Transverse colon (tissue), 4 donors: ENCODE results near the gene GALNT17. TPM values are rescaled to one million over a fixed set of nuclear protein-coding genes. Genes with fewer than 3 reads are reported as not detected.

Source experiments
- DNase-seq: peaks from one replicate; pipeline ENCODE4 v3.0.0-alpha.2; 2019
- H3K27ac ChIP-seq, 4 donors: fragments of 200-600 bp; sonication (generic); 2 replicates each; pipeline ENCODE4 v1.5.1; 2016 to 2018; ENCODE audit warnings: inconsistent platforms in 4 of 4
- H3K27me3 ChIP-seq: fragments of 200-600 bp; sonication (generic); 2 replicates; pipeline ENCODE4 v1.5.1; 2017; ENCODE audit warnings: inconsistent platforms
- H3K36me3 ChIP-seq, 4 donors: fragments of 200-600 bp; sonication (generic); 2 replicates each; pipeline ENCODE4 v1.5.1; 2017 to 2019; ENCODE audit warnings: inconsistent platforms in 4 of 4
- H3K4me1 ChIP-seq, 4 donors: fragments of 200-600 bp; sonication (generic); 2 replicates each; pipeline ENCODE4 v1.5.1; 2017 to 2020; ENCODE audit warnings: inconsistent platforms in 4 of 4
- H3K4me3 ChIP-seq, 4 donors: fragments of 200-600 bp; sonication (generic); 1 replicate in 1 of 4; 2 replicates in 3 of 4; pipeline versions ENCODE4 v1.5.1 to v1.6.1; 2017 to 2019; ENCODE audit warnings: inconsistent platforms in 4 of 4
- H3K9me3 ChIP-seq, 2 donors: fragments of 200-600 bp; sonication (generic); 2 replicates each; pipeline ENCODE4 v1.5.1; 2017 to 2019; ENCODE audit warnings: inconsistent platforms in 2 of 2
- EP300 ChIP-seq: sonication (generic); formaldehyde crosslinking; IDR thresholded peaks from one replicate; pipeline ENCODE4 v1.6.1; 2017; ENCODE audit warnings: antibody characterized with exemption, low read depth
- POLR2A ChIP-seq: fragments of 450-650 bp; IDR thresholded peaks from one replicate; pipeline ENCODE4 v1.6.1; 2016; ENCODE audit warnings: antibody characterized with exemption, mild to moderate bottlenecking, moderate library complexity
- POLR2AphosphoS5 ChIP-seq, 3 donors: sonication (generic); formaldehyde crosslinking; IDR thresholded peaks; one replicate each; pipeline ENCODE4 v1.6.1; 2016; ENCODE audit warnings: antibody characterized with exemption in 3 of 3
- WGBS, 2 donors: methylation state at CpG; one replicate each; pipeline ENCODE4 v1.1.5; 2018; ENCODE audit warnings: low coverage in 1 of 2; 5-methylcytosine and 5-hydroxymethylcytosine counted together
- in situ Hi-C, 4 donors: fragments of 200-750 bp; cut with MboI; loops; one replicate each; pipeline versions ENCODE4 v1.15.0 to v1.15.1; 2017; ENCODE audit warnings: low sequenced_read_pairs in 3 of 4, low pct_ligation_motif_present in 1 of 4, low pct_unique_long_range_greater_than_20kb in 1 of 4
- intact Hi-C: fragments of 100-400 bp; cut with DNase I; formaldehyde crosslinking; loops from one replicate; pipeline ENCODE4 v1.15.1; 2023; ENCODE audit warnings: low total_unique reads
- total RNA-seq, 4 donors: library from RNA; depleted of rRNA; stranded (reverse); fragments of >200 nt; gene quantifications; one replicate each; pipeline ENCODE4 v1.1.0, GENCODE V29; 2016
- TF ChIP-seq, protein P1 (sequence below), 5 experiments: fragments of 200-600 bp in 3 of 5; fragments of 450-650 bp in 2 of 5; sonication (generic) in 3 of 5; IDR thresholded peaks; 1 replicate in 2 of 5; 2 replicates in 3 of 5; pipeline ENCODE4 v1.5.1; 2016 to 2017; ENCODE audit warnings: antibody characterized with exemption in 5 of 5, inconsistent platforms in 3 of 5, mild to moderate bottlenecking in 2 of 5, moderate library complexity in 1 of 5

The GALNT17 gene
- total RNA-seq, 4 donors from 2014 or later = 2.6 to 6.6 (median 5.7) TPM

DNA sequence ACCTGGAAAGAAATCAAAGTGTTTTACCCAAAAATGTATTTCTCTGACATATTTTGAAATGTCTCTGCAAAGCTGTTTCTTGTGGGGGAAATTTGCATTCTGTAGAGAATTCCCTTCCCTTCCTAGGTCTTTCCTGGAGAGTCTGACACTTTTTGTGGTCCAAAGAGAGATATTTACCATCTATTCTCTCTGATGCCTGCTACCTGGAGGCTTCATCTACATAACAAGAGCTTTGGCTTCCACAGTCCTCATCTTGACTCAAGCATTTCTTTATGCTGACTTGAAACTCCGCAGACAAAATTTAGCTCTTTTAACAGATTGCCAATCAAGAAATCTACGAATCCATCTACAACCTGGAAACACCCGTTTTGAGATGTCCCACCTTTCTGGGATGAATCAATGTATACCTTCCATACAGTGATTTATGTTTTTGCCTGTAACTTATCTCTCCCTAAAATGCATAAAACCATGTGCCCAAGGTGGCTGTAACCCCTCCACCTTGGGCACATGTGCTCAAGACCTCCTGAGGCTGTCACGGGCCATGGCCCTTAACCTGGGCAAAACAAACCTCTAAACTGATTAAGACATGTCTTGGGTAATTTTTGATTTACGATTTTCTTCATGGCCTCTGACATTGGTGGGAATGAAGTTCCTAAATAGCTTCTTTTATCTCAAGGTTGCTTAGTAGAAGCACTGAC is 334.7 kb downstream of the GALNT17 start:
- H3K4me3 ChIP-seq = no peak overlapping the region
- H3K9me3 ChIP-seq = no peaks in the 10 kb centered on the region
- in situ Hi-C loops = no loop called here
- TF ChIP-seq, protein P1, sequence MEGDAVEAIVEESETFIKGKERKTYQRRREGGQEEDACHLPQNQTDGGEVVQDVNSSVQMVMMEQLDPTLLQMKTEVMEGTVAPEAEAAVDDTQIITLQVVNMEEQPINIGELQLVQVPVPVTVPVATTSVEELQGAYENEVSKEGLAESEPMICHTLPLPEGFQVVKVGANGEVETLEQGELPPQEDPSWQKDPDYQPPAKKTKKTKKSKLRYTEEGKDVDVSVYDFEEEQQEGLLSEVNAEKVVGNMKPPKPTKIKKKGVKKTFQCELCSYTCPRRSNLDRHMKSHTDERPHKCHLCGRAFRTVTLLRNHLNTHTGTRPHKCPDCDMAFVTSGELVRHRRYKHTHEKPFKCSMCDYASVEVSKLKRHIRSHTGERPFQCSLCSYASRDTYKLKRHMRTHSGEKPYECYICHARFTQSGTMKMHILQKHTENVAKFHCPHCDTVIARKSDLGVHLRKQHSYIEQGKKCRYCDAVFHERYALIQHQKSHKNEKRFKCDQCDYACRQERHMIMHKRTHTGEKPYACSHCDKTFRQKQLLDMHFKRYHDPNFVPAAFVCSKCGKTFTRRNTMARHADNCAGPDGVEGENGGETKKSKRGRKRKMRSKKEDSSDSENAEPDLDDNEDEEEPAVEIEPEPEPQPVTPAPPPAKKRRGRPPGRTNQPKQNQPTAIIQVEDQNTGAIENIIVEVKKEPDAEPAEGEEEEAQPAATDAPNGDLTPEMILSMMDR (IDR thresholded peaks at IDR 0.05) = no peak
- TF ChIP-seq POLR2A = no peak
- no peak for TF ChIP-seq EP300
- TF ChIP-seq POLR2AphosphoS5 (IDR thresholded peaks at IDR 0.05) = no peak
- no peaks in the 10 kb centered on the region for H3K27me3 ChIP-seq
- intact Hi-C loops = loop anchor here (5.0 kb wide), 1 partner anchor 904 kb away; no protein-coding TSS in a partner anchor
- DNase-seq = no peak
- 38 to 60% methylated on average over 2 to 5 of the region's 5 CpGs for WGBS, 2 donors
- H3K36me3 ChIP-seq = no peaks in the 10 kb centered on the region
- no peaks in the 10 kb centered on the region for H3K4me1 ChIP-seq
- no peak overlapping the region for H3K27ac ChIP-seq

DNA sequence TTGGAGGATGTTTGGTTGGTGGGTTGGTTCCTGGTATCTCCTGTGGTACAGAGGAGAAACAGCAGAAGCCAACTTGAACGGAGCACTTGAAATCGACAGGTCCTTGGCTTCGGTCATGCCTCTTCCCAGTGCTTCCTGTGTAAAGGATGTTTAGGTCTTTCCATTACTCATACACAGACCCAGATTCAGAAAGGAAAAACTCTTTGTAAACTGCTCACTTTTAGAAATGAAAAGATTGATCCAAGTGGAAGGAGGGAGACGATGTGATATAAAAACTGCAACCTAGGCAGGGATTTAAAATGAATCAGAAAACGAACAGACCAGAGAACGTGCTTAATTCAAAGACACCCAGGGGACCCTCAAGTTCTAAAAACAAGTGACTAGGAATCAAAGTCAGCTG is 338.4 kb downstream of the GALNT17 start:
- no peaks in the 10 kb centered on the region for H3K27me3 ChIP-seq
- H3K27ac ChIP-seq = no peak overlapping the region
- no peak for DNase-seq
- no peak overlapping the region for H3K4me3 ChIP-seq
- intact Hi-C loops (no loop called here), in situ Hi-C loops (no loop called here)
- H3K36me3 ChIP-seq = no peaks in the 10 kb centered on the region
- no peaks in the 10 kb centered on the region for H3K4me1 ChIP-seq
- TF ChIP-seq EP300 = no peak
- 83 to 86% methylated on average over 4 to 6 of the region's 6 CpGs for WGBS, 2 donors
- H3K9me3 ChIP-seq = peaks cover 0 to 4% of the 10 kb centered on the region in 2 donors

DNA sequence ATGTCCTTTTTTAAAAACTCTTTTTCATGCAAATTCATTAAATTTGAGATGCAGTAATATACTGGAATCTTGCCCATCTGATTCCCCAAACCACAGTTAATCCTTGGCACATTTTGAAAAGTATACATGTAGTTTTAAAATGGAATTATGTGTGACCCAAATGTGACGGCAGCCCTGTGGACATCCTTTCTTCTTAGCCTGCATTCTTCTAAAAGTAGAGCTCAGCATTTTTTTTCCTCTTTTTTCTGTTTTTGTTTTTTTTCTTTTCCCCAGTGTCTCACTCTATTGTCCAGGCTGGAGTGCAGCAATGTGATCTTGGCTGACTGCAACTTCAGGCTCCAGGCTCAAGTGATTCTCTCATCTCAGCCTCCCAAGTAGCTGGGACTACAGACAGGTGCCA is 338.9 kb downstream of the GALNT17 start:
- H3K27me3 ChIP-seq = no peaks in the 10 kb centered on the region
- H3K9me3 ChIP-seq = peaks cover 0 to 4% of the 10 kb centered on the region in 2 donors
- H3K4me1 ChIP-seq = no peaks in the 10 kb centered on the region
- in situ Hi-C loops (no loop called here), intact Hi-C loops (no loop called here)
- no peak for TF ChIP-seq POLR2AphosphoS5 (IDR thresholded peaks at IDR 0.05)
- WGBS, 2 donors = 67 to 83% methylated on average over 1 of the region's 1 CpG
- no peaks in the 10 kb centered on the region for H3K36me3 ChIP-seq
- H3K4me3 ChIP-seq = no peak overlapping the region
- H3K27ac ChIP-seq = no peak overlapping the region
- no peak for DNase-seq

DNA sequence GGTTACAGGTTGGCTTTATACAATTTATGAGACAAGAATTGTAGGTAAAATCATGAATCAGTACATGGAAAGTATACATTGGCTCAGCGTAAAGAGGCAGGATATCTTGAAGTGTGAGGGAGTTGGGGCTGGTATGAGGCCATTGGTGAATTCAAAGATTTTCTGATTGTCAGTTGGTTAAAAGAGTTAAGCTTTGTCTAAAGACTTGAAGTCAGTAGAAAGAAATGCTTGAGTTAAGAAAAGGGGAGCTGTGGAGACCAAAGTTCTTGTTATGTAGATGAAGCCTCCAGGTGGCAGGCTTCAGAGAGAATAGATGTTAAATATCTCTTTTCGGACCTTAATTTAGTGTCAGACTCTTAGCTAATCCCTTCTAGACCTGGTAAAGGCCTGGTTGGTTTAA is 341.0 kb downstream of the GALNT17 start:
- in situ Hi-C loops = no loop called here
- intact Hi-C loops = no loop called here
- WGBS, 2 donors = 73 to 79% methylated on average over 1 to 2 of the region's 2 CpGs
- peaks cover 0 to 4% of the 10 kb centered on the region in 2 donors for H3K9me3 ChIP-seq
- H3K27ac ChIP-seq = no peak overlapping the region
- no peaks in the 10 kb centered on the region for H3K27me3 ChIP-seq
- TF ChIP-seq POLR2A (no peak), POLR2AphosphoS5 (IDR thresholded peaks at IDR 0.05) (no peak), EP300 (no peak)
- TF ChIP-seq, protein P1 (IDR thresholded peaks at IDR 0.05) = no peak
- no peak for DNase-seq
- no peak overlapping the region for H3K4me3 ChIP-seq
- H3K36me3 ChIP-seq = no peaks in the 10 kb centered on the region
- H3K4me1 ChIP-seq = no peaks in the 10 kb centered on the region

DNA sequence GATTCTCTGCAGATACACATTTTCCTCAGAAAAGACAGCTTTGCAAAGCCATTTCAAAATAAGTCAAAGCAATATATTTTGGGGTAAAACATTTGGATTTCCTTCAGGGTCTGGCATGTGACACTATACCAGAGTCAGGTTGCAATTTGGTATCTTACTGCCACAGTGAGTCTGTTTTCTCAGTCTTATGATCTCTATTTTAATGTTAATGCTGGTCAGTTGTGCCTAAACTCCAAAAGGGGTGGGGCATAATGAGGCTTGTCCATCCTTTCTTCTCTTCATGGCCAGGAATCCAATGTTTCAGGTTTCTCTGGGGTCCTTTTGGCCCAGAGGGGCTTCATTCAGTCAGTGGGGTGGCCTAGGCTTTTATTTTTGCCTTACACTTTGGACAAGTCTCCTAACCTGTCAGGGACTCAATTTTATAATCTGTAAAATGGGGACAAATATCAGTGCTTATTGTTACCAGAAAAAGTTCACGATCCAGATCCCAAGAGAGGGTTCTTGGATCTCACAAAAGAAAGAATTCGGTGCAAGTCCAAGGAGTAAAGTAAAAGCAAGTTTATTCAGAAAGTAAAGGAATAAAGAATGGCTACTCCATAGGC is 341.5 kb downstream of the GALNT17 start:
- H3K4me1 ChIP-seq = no peaks in the 10 kb centered on the region
- 71 to 82% methylated on average over 2 of the region's 2 CpGs for WGBS, 2 donors

More for the DNA sequence above, 341.5 kb downstream of the GALNT17 start:
- H3K4me3 ChIP-seq = no peak overlapping the region
- no peak for DNase-seq
- H3K36me3 ChIP-seq = no peaks in the 10 kb centered on the region
- in situ Hi-C loops (no loop called here), intact Hi-C loops (no loop called here)
- peaks cover 0 to 4% of the 10 kb centered on the region in 2 donors for H3K9me3 ChIP-seq
- no peaks in the 10 kb centered on the region for H3K27me3 ChIP-seq
- no peak for TF ChIP-seq POLR2A
- no peak for TF ChIP-seq POLR2AphosphoS5 (IDR thresholded peaks at IDR 0.05)
- TF ChIP-seq, protein P1 (IDR thresholded peaks at IDR 0.05) = no peak
- TF ChIP-seq EP300 = no peak
- H3K27ac ChIP-seq = no peak overlapping the region
